Stomach (tissue), 9 donors: ENCODE data around the gene RSRC1. TPM values are rescaled to one million over a fixed set of nuclear protein-coding genes. Genes with fewer than 3 reads are reported as not detected.

Source experiments
- DNase-seq, 2 donors: peaks; one replicate each; pipeline versions ENCODE4 v3.0.0 to v3.0.0-alpha.2; 2013 to 2019
- H3K27ac ChIP-seq, 5 donors: fragments of 200-600 bp in 4 of 5; sonication (generic) in 4 of 5; one replicate each; pipeline ENCODE4 v1.5.1; 2013 to 2019; ENCODE audit warnings: mild to moderate bottlenecking in 1 of 5, moderate library complexity in 1 of 5
- H3K27me3 ChIP-seq, 3 donors: fragments of 200-600 bp; sonication (generic); one replicate each; pipeline ENCODE4 v1.5.1; 2017 to 2019; ENCODE audit warnings: mixed run types in 1 of 3
- H3K36me3 ChIP-seq, 4 donors: fragments of 200-600 bp; sonication (generic); 1 replicate in 3 of 4; 2 replicates in 1 of 4; pipeline ENCODE4 v1.5.1; 2016 to 2019
- H3K4me1 ChIP-seq, 4 donors: fragments of 200-600 bp; sonication (generic); one replicate each; pipeline ENCODE4 v1.5.1; 2016 to 2019
- H3K4me3 ChIP-seq, 4 donors: fragments of 200-600 bp; sonication (generic) in 3 of 4; one replicate each; pipeline ENCODE4 v1.5.1; 2016 to 2019; ENCODE audit warnings: mild to moderate bottlenecking in 1 of 4
- H3K9me3 ChIP-seq, 4 donors: fragments of 200-600 bp; sonication (generic); one replicate each; pipeline ENCODE4 v1.5.1; 2016 to 2019
- EP300 ChIP-seq: sonication (generic); formaldehyde crosslinking; IDR thresholded peaks from one replicate; pipeline ENCODE4 v1.6.1; 2017; ENCODE audit warnings: antibody characterized with exemption
- POLR2A ChIP-seq, 4 donors: fragments of 450-650 bp; IDR thresholded peaks; one replicate each; pipeline ENCODE4 v1.6.1; 2016; ENCODE audit warnings: antibody characterized with exemption in 4 of 4, control low read depth in 2 of 4, mild to moderate bottlenecking in 1 of 4, moderate library complexity in 1 of 4
- POLR2AphosphoS5 ChIP-seq, 3 donors: sonication (generic); formaldehyde crosslinking; IDR thresholded peaks; one replicate each; pipeline ENCODE4 v1.6.1; 2016; ENCODE audit warnings: antibody characterized with exemption in 3 of 3
- WGBS, 5 donors: extraction: QIAGEN DNeasy Blood & Tissue Kit in 3 of 5; methylation state at CpG; one replicate each; pipeline versions ENCODE4 v1.1.5 to v1.1.7; 2013 to 2018; 5-methylcytosine and 5-hydroxymethylcytosine counted together
- intact Hi-C: fragments of 100-400 bp; cut with DNase I; formaldehyde crosslinking; loops from one replicate; pipeline ENCODE4 v1.15.1; 2023; ENCODE audit warnings: low total_unique reads
- polyA plus RNA-seq, 3 donors: library from polyadenylated mRNA; stranded (reverse); fragments of 200-250 nt; gene quantifications; one replicate each; pipeline ENCODE4 v1.2.3, GENCODE V29; 2013
- total RNA-seq, 5 donors: library from RNA; depleted of rRNA; stranded (reverse); fragments of >200 nt; gene quantifications; one replicate each; pipeline versions ENCODE4 v1.1.0 to v1.2.3, GENCODE V29; 2014 to 2016
- TF ChIP-seq, protein P1 (sequence below), 7 experiments: fragments of 450-650 bp in 4 of 7; fragments of 200-600 bp in 3 of 7; sonication (generic) in 3 of 7; IDR thresholded peaks; one replicate each; pipeline ENCODE4 v1.5.1; 2016 to 2019; ENCODE audit warnings: antibody characterized with exemption in 7 of 7, control low read depth in 2 of 7, mild to moderate bottlenecking in 1 of 7
- donor health status: healthy with polysubstance abuse.
- donor health status: Bipolar disorder and iron deficiency.
- donor health status: healthy.

The RSRC1 gene
- total and polyA plus RNA-seq, 8 donors = 1.7 to 502 (median 12.0) TPM

DNA sequence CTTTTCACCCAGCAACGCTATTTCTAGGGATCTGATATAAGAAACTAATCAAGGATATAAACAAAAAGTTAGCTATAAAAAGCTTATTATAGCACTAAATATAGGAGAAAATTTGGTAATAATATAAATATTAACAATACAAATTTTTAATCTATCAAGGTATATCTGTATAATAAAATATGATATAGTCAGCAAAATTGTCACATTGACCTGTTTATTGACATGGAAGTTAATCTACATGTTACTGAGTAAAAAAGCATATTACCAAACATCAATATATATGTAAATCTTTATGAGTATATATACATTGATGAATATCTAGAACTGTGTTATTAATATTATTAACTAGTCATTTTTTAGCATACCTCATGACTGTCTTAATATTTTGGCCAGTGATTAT, 30.3 kb upstream of the RSRC1 start:
- Histone ChIP-seq H3K4me3 (no peak overlapping the region), H3K9me3 (no peaks in the 10 kb centered on the region), H3K27ac (no peak overlapping the region), H3K4me1 (no peaks in the 10 kb centered on the region), H3K36me3 (no peaks in the 10 kb centered on the region), H3K27me3 (peaks cover 0 to 23% (median 0%) of the 10 kb centered on the region in 3 donors)
- TF ChIP-seq, protein P1, sequence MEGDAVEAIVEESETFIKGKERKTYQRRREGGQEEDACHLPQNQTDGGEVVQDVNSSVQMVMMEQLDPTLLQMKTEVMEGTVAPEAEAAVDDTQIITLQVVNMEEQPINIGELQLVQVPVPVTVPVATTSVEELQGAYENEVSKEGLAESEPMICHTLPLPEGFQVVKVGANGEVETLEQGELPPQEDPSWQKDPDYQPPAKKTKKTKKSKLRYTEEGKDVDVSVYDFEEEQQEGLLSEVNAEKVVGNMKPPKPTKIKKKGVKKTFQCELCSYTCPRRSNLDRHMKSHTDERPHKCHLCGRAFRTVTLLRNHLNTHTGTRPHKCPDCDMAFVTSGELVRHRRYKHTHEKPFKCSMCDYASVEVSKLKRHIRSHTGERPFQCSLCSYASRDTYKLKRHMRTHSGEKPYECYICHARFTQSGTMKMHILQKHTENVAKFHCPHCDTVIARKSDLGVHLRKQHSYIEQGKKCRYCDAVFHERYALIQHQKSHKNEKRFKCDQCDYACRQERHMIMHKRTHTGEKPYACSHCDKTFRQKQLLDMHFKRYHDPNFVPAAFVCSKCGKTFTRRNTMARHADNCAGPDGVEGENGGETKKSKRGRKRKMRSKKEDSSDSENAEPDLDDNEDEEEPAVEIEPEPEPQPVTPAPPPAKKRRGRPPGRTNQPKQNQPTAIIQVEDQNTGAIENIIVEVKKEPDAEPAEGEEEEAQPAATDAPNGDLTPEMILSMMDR (IDR thresholded peaks at IDR 0.05) = no peak
- TF ChIP-seq POLR2AphosphoS5 (IDR thresholded peaks at IDR 0.05) = no peak
- TF ChIP-seq EP300 = no peak
- no peak for TF ChIP-seq POLR2A (IDR thresholded peaks at IDR 0.05)
- DNase-seq = no peak
- intact Hi-C loops = no loop called here
- WGBS, 5 donors = 73 to 93% (median 86%) methylated on average over 1 of the region's 1 CpG

DNA sequence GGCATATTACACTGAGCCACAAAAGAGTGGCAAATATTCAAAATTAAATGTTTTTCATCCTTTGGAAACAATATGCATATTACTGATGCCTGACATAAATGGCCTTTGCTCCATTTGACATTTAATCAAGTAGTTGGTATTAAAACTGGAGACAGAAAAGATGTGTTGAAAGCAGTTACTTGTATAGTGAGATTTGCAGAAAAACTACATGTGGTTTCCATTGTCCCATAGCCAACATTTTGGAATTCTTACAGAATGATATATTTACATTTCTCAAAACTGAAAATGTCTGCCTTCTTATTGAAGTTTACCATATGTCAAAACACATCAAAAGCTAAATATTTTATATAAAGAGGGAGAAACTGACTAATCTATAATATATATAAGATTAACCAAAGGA, 25.2 kb upstream of the RSRC1 start:
- TF ChIP-seq, protein P1 (IDR thresholded peaks at IDR 0.05) = no peak
- TF ChIP-seq POLR2AphosphoS5 (IDR thresholded peaks at IDR 0.05) (no peak), POLR2A (IDR thresholded peaks at IDR 0.05) (no peak), EP300 (no peak)
- Histone ChIP-seq H3K9me3 (no peaks in the 10 kb centered on the region), H3K27me3 (peaks cover 0 to 47% (median 3%) of the 10 kb centered on the region in 3 donors), H3K27ac (no peak overlapping the region), H3K4me3 (no peak overlapping the region), H3K36me3 (no peaks in the 10 kb centered on the region), H3K4me1 (no peaks in the 10 kb centered on the region)
- intact Hi-C loops = no loop called here
- DNase-seq = no peak

DNA sequence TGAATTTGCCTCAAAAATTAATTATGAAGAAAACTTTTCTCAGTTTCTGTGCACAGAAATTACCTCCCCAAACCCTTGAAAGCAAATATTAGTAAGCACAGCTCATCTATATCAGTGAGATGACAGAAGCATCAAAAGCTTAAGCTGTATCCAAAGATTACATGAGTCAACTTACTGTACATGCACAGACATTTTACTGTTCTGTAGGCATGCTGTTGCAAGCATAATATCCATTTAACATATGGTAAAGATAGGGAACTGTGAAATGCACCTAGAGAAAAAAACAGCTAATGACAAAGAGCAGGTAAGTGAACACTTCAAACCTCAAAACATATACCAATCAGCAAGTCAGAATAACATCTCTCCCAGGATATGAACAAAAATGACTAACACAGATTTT, 24.5 kb upstream of the RSRC1 start:
- H3K27ac ChIP-seq = no peak overlapping the region
- peaks cover 0 to 53% (median 8%) of the 10 kb centered on the region in 3 donors for H3K27me3 ChIP-seq
- TF ChIP-seq, protein P1 (IDR thresholded peaks at IDR 0.05) = no peak
- no peak for DNase-seq
- no peaks in the 10 kb centered on the region for H3K9me3 ChIP-seq
- H3K4me3 ChIP-seq = no peak overlapping the region
- intact Hi-C loops = no loop called here
- H3K4me1 ChIP-seq = no peaks in the 10 kb centered on the region
- no peaks in the 10 kb centered on the region for H3K36me3 ChIP-seq

DNA sequence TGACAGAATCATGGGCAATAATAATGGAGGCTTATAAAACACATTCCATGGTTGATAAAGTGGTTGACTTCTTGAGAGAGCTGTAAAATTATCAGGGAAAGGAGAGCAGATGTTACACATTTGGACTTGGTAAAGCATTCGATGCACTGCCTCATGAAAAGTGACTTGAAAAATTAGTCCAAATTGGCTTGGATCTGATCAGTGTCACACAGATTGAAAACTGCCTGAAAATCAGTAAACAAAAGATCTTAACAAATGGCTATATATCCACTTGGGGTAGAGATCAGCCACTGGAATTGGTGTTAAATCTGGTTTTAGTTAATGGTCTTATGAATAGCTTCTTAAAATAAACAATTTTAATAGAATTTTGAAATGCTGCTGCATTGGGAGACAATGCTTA, 24.0 kb upstream of the RSRC1 start:
- no peak for DNase-seq
- Histone ChIP-seq H3K4me3 (no peak overlapping the region), H3K27ac (no peak overlapping the region), H3K9me3 (no peaks in the 10 kb centered on the region), H3K4me1 (no peaks in the 10 kb centered on the region), H3K36me3 (no peaks in the 10 kb centered on the region), H3K27me3 (peaks cover 0 to 55% (median 8%) of the 10 kb centered on the region in 3 donors)
- TF ChIP-seq EP300 = no peak
- no peak for TF ChIP-seq POLR2A (IDR thresholded peaks at IDR 0.05)
- no peak for TF ChIP-seq POLR2AphosphoS5 (IDR thresholded peaks at IDR 0.05)
- TF ChIP-seq, protein P1 (IDR thresholded peaks at IDR 0.05) = no peak
- intact Hi-C loops = no loop called here
- 48 to 75% (median 67%) methylated on average over 1 of the region's 1 CpG for WGBS, 5 donors
